NCI-H524 (cell line): ENCODE data around the gene MVK.
"Not testable (repeated sequence)": the region's sequence is repeated elsewhere in the genome, so short reads cannot be mapped to it uniquely, and the experiment has no call there.

Experiments used
- DNase-seq, 2 experiments: peaks; one replicate each; lab custom pipeline; 2025; lab: John Stamatoyannopoulos, UW

The MVK gene

GRCh38 chr12:109589691-109590245 is 16.2 kb downstream of the MVK start:
- peak; percentile 47 to 75 for DNase-seq

- no peak for DNase-seq
Measured at GRCh38 chr12:109590566-109590965, 17.0 kb downstream of the MVK start.

DNA sequence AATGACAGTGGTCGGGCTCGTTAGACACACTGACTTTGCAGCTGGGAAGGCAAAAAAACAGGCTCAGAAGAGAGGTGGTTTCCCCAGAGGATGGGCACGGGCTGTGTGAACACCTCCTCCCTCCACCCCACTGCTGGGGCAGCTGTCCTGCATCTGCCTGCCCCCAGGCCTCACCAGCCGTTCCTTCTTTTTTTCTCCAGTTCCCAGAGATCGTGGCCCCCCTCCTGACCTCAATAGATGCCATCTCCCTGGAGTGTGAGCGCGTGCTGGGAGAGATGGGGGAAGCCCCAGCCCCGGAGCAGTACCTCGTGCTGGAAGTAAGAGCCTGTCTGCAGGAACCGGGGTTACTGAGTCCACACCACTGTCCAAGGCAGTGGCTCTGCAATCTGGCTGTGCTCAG is 17.4 kb downstream of the MVK start:
- DNase-seq, result peak in 1 of 2 experiments; percentile 42

DNA sequence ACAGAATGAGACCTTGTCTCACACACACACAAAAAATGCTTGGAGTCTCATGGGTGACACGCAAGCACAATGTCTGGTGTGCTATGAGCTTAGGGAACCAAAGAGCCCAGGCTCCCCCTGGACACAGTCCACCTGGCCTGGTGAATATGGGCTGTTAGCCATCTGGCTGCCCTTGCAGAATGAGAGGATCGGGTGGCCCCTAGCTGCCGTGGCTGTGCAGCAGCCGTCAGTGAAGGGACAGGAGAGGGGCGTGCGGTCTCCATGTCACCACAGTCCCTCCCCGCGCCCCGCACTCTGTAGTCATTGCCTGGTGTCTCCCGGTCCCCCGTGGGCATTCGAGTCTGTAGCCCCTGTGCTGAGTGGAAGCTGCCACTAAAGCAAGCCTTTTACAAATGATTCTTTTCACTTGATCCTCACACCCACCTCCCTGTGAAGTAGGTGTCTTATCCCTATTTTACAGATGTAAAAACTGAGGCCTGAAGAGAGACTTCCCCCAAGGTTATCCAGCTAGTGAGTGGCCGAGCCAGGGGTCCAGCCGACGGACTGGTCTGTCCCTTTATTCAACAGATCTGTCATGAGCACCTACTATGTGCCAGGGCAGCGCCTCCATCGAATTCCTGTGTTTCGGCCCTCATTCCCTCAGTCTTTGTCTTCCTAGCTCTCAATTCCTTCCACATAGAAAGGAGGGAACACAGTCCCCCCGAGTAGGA is 18.8 kb downstream of the MVK start:
- peak; percentile 72 to 93 for DNase-seq

- DNase-seq, result peak; percentile 68 to 93
Measured at GRCh38 chr12:109592905-109593272, 19.3 kb downstream of the MVK start.

DNA sequence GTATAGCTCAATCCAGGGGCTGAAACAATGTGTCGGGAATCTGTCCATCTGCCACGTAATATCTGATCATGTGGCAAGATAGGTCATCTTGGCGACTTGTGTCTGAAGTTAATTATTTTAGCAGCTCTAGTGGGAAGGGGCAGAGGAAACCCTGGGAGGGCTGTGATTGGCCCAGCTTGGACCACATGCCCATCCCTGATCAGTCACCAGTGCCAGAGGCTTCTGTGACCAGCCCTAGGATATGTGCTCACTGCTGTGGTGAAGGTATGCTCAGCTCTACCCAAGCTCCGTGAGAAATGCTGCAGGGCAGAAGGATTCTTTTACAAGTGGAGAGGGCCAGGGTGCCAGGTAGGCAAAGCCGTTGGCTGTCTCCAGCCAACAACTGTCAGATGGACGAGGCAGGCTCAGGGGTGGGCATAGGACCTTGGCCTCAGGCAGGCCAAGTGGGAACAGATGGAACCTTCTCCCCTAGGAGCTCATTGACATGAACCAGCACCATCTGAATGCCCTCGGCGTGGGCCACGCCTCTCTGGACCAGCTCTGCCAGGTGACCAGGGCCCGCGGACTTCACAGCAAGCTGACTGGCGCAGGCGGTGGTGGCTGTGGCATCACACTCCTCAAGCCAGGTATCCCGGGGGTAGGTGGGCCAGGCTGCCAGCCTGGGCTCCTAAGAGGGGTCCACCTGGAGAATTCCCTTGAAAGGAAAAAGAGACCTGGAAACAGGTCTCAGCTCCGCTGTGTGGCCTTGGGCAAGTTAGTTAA is 21.1 kb downstream of the MVK start:
- DNase-seq, result peak; percentile 51 to 79

DNA sequence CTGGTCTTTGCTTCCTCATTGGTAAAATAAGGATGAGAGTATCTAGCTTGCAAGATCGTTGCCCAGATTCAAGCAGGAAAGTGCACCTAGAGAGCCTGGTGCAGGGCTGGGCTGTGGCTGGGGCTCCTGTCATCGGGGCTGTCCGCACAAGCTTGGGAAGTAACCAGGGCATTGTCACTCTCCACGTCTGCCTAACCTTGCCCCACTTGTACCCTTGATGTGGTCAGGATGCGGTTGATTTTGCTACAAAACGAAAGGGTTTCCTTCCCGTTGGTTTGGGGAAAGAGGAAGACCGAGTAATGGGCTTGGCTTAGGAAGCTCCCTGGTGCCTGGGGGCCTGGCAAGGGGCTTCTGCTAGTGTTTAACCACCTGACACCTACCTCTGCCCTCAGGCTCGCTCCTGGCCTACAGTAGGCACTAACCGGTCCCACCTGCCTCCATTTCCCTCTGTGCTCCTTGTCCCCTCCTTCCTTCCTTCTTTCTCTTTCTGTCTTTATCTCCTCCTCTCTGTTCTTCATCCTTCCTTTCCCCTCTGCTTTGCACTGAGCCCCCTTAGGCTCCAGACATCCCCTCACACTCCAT is 21.8 kb downstream of the MVK start:
- no peak for DNase-seq

- peak; percentile 76 to 79 for DNase-seq
Measured at GRCh38 chr12:109596418-109597244, 23.0 kb downstream of the MVK start.

DNA sequence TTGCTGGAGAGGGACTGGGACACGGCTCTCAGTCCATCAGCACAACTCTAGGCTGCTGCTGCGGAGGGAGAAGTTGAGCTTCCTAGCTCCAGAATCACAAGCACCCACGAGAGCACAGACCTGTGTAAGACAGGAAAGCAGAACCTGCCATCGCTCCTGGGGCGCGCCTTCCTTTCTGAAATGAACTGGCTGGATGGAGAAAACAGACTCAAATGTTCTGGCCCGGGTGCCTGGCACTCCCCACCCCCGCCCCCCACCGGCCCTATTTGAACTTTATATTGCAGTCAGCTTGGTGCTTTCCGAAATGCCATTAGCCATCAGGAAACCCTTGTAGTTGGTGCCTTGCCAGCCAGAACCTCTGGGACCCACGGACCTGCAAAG is 23.8 kb downstream of the MVK start:
- DNase-seq, result no peak

- DNase-seq, result peak; percentile 71 to 85
Measured at GRCh38 chr12:109597795-109598427, 24.3 kb downstream of the MVK start.

- peak in 1 of 2 experiments; percentile 31 for DNase-seq
Measured at GRCh38 chr12:109598428-109598854, 24.8 kb downstream of the MVK start.

DNA sequence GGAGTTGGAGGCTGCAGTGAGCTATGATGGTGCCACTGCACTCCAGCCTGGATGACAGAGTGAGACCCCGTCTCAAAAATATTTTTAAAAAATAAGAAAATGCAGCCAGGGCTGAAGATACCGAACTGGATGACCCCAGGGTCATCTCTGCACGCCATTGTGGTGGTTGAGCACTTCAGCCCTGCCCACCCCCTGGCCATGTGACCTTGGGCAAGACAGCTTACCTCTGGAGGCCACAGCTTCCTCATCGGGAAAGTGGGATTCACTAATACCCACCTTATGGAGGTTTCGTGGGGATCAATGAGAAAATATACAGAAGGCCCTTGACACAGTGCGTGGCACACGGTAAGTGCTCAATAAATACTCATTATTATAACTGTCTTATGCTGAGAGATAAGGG is 25.5 kb downstream of the MVK start:
- DNase-seq, result no peak

DNA sequence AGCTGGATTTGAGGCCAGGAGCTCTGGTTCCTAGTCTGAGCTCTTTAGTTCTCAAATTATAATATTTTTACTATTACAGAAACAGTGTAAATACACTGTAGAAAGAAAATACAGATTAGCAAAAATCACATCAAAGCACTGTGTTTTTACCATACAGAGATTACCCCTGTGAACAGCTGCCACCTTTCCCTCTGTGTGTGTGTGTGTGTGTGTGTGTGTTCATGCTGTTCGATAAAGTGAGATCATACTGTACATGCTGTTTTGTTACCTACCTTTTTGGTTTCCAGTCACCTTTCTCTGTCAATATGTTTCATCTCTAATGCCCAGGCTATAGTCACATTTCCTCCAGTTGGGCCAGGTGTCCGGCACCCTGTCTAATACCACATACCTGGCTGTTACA is 26.9 kb downstream of the MVK start:
- peak in 1 of 2 experiments; percentile 27 for DNase-seq

GRCh38 chr12:109600995-109601394 is 27.4 kb downstream of the MVK start:
- DNase-seq, result no peak

GRCh38 chr12:109601557-109601956 is 28.0 kb downstream of the MVK start:
- DNase-seq, result no peak

- DNase-seq, result not testable (repeated sequence)
Measured at GRCh38 chr12:109602132-109602531, 28.5 kb downstream of the MVK start.

DNA sequence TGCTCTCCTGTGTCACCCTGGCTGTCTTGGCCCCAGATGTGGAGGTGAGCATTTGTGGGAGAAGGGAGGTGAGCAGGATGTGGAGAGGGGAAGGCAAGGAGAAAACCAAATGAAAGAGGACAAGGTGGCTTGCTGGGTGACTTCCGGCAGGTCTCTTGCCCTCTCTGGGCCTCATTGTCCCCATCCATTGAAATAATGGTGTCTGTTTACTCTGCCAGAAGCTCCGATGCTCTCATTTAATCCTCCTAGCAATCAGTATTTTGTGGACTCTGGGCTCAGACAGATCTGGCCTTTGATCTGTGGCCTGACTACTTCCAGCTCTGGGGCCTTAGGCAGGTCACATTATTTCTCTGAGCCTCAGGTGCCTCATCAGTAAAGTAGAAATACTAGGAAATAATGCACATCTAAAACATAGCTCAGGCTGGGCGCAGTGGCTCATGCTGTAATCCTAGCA is 30.6 kb downstream of the MVK start:
- no peak for DNase-seq

DNA sequence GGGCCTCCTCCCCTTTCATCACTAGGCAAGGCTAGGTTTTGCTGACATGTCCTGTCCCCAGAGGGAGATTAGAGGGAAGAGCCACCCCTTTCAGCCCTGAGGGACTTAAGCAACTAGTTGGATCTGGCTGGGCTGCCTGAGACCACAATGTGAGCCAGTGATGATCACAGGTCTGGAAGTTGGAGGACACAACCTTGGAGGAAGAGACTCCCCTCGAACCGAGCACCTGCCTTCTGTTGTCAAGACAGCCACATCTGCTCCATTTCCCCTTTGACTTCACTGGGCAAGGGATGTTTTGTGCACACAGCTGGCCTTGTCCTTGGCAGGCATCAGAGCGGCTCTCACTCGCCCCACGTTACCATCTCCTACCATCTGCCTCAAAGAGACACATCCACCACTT is 31.4 kb downstream of the MVK start:
- DNase-seq, result peak; percentile 85 to 90

DNA sequence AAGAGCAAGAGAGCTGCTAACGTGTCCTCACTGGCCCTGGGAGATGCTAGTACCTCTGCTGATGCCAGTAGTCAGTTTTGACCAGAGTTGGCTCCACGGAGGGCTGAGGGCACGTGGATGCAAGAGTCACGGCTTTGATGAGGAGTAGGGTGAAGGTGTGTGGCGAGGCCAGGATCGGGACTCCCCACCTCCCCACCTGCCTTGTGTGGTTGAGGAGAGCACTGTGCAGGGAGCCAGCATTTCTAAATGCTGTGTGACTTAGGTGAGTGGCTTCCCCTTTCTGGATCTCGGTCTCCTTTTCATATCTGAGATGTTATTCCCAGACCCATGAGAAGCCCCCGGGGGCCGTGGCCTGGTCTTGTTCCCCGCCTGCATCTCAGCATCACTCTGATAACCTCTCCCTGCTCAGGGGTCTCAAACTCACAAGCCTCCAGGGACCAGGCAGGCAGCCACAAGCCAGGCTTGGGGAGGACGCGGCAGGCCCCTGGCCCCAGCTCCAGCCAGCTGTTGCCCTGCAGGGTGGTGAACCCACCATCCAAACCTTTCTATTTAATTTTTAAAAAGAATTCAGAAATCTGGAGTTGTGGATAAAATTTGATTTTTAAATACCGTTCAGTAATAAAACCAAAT is 32.1 kb downstream of the MVK start:
- peak in 1 of 2 experiments; percentile 28 for DNase-seq

DNA sequence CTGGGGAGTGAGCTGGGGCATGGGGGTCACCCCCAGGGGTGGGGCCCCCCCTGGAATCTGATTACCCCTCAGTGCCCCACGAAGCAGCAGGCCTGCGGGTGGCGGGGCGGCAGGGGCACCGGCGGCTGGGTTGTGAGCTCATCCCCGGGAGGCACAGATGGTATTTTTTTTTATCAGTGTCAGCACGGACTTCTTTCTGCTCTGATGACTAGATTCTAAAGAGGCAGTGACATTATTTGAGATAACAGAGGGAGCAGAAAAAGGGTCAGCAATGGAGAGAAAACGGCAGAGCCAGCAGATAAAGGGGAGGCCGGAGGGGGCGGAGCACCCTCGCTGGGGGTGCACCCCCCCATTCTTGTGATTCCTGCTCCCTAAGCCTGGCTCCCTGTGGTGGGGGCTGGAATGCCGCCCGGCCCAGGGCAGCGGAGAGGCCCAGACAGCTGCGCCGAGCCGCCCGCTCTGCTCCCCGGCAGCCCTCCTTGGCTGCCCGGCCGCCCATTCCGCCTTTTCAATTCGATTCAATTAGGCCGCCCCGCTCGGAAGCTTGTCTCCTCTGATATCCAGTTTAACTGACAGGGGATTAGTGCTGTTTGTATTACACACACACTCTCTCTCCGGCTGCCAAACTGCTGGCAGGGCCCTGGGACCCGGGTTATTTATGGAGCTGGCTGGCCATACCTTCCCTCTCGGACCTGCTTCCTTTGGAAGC is 32.9 kb downstream of the MVK start:
- DNase-seq, result peak; percentile 80 to 86
